ENCODE data around the gene SLC25A47. TPM values are rescaled to one million over a fixed set of nuclear protein-coding genes. Genes with fewer than 3 reads are reported as not detected.

Gene SLC25A47
- total and polyA plus RNA-seq, 2 experiments from 2014 or later, result 0.09 TPM; not detected in 1

DNA sequence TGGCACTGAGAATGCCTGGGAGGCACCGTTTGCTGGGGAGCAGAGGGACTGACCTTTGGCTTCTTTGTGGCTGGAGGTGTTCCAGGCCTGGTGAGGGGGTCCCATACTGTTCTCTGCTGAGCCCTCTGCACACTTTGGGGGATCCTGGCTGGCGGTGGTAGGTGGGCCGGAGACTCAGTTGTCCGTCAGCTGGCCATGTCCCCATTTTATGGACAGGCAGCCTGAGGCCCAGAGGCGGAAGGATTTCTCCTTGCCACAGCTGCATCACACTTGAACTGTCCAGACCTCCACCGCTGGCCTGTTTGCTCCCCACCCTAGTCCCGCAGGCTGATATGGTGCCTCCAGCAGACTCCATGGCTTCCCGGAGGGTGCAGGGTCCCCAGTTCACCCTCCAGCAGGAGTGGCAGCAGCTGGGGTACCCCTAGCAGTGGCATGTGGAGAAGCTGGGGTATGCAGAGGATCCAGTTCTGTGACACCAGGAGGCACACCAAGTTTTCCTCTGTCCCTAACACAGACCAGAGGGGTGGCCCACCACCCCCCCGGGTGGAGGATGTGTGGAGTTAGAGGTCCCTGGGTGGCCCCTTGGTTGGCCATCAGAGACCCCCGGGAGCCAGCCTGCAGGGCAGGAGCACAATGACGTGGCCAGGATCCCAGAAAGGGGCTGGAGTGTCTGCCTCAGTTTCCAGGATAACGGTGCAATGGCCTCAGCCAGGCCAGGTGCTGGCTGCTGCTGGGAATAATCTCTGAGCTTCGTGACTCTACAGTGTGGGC lies 31.6 kb upstream of the SLC25A47 start:
- peaks cover 13% of the 10 kb centered on the region for H3K4me1 ChIP-seq (ENCODE audit: low read depth)
- no peaks in the 10 kb centered on the region for H3K9me3 ChIP-seq (ENCODE audit: low read depth)
- H3K27me3 ChIP-seq, result no peaks in the 10 kb centered on the region
- TF ChIP-seq, protein P1, sequence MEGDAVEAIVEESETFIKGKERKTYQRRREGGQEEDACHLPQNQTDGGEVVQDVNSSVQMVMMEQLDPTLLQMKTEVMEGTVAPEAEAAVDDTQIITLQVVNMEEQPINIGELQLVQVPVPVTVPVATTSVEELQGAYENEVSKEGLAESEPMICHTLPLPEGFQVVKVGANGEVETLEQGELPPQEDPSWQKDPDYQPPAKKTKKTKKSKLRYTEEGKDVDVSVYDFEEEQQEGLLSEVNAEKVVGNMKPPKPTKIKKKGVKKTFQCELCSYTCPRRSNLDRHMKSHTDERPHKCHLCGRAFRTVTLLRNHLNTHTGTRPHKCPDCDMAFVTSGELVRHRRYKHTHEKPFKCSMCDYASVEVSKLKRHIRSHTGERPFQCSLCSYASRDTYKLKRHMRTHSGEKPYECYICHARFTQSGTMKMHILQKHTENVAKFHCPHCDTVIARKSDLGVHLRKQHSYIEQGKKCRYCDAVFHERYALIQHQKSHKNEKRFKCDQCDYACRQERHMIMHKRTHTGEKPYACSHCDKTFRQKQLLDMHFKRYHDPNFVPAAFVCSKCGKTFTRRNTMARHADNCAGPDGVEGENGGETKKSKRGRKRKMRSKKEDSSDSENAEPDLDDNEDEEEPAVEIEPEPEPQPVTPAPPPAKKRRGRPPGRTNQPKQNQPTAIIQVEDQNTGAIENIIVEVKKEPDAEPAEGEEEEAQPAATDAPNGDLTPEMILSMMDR (IDR thresholded peaks at IDR 0.05; ENCODE audit: low read depth, low read length), result no peak
- no peak overlapping the region for H3K4me3 ChIP-seq
- H3K27ac ChIP-seq, result peak overlapping the region; percentile 35
- no peaks in the 10 kb centered on the region for H3K36me3 ChIP-seq
- DNase-seq (ENCODE audit: low read depth in 1 of 2, low spot score in 1 of 2), result no peak

DNA sequence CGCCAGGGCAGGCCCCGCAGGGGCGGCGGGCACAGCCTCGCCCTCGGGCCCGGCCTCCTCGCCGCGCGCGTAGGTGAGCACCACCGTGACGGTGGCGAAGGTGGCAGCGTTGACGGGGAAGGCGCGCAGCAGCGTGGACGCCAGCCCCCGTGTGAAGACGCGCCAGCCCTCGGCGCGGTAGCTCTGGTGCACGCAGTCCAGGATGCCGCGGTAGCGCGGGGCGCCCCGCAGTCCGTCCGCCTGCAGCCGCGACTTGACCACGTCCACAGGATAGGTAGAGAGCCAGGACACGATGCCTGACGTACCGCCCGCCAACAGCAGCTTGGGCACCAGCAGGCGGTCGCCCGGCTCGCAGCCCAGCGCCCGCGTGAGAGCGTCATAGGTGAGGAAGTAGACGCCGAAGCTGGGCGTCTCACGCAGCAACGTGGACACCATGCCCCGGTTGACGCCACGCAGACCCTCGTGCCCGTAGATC lies 30.8 kb upstream of the SLC25A47 start:
- Histone ChIP-seq H3K27ac (no peak overlapping the region), H3K27me3 (no peaks in the 10 kb centered on the region), H3K9me3 (ENCODE audit: low read depth) (no peaks in the 10 kb centered on the region), H3K4me1 (ENCODE audit: low read depth) (peaks cover 13% of the 10 kb centered on the region), H3K36me3 (no peaks in the 10 kb centered on the region), H3K4me3 (no peak overlapping the region)
- TF ChIP-seq, protein P1 (IDR thresholded peaks at IDR 0.05; ENCODE audit: low read depth, low read length), result no peak
- no peak for DNase-seq (ENCODE audit: low read depth in 1 of 2, low spot score in 1 of 2)

DNA sequence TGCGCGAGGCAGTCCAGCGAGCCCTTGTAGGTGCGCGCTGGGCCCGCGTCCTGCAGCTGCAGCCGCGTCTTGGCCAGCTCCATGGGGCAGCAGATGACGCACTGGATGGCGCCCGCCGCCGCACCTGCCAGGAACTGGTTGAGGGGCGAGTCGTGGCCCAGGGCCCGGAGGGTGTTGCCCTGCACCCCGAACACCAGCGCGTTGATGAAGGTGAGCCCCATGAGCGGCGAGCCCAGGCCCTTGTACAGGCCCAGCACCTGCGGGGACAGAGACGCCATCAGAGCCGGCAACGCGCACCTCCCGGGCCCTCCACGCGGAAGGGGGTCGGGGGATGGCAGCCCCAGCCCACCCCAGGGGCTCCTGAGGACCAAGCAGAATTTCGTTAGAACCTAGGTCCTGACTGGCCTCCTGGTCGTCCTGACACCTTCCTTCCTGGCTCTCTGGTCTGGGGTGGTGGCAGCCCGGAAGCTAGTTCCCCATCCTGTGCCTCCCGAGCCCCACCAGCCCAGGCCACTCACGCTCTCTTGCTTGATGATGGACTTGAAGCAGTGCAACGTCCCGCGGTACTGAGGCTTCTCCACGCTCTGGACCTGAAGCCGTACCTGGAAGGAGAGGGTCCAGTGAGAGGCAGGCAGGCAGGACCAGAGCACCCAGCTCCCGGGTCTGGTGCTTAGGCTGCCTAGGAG lies 30.2 kb upstream of the SLC25A47 start:
- H3K27ac ChIP-seq, result no peak overlapping the region
- no peak for DNase-seq (ENCODE audit: low read depth in 1 of 2, low spot score in 1 of 2)
- no peaks in the 10 kb centered on the region for H3K27me3 ChIP-seq
- no peak overlapping the region for H3K4me3 ChIP-seq
- no peaks in the 10 kb centered on the region for H3K9me3 ChIP-seq (ENCODE audit: low read depth)
- TF ChIP-seq, protein P1 (IDR thresholded peaks at IDR 0.05; ENCODE audit: low read depth, low read length), result no peak
- H3K4me1 ChIP-seq (ENCODE audit: low read depth), result peaks cover 13% of the 10 kb centered on the region
- no peaks in the 10 kb centered on the region for H3K36me3 ChIP-seq

DNA sequence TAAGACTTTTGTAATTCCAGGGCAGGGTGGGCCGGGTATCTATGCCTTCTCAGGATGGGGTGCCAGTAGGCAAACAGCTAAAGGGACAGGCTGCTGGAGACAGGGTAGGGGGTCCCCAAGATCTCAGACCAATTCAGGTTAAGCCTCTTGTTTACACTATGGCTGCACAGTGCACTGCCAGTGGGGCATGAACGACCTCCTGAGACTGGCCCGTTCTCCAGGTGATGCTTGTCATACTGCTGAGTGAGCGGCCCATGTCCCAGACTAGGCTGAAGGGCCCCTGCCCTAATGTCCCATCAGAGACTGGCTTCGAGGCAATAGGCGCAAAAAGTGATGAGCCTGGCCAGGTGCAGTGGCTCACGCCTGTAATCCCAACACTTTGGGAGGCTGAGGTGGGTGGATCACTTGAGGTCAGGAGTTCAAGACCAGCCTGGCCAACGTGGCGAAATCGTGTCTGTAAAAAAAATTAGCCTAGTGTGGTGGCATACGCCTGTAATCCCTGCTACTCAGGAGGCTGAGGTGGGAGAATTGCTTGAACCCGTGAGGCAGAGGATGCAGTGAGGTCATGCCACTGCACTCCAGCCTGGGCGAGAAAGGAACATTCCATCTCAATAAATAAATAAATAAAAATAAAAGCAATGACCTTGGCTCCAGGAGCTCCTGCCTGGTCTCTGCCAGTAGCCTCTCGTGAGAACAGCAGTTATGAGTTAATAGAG lies 29.5 kb upstream of the SLC25A47 start:
- Histone ChIP-seq H3K9me3 (ENCODE audit: low read depth) (no peaks in the 10 kb centered on the region), H3K27ac (no peak overlapping the region), H3K36me3 (no peaks in the 10 kb centered on the region), H3K27me3 (no peaks in the 10 kb centered on the region), H3K4me3 (no peak overlapping the region), H3K4me1 (ENCODE audit: low read depth) (peaks cover 13% of the 10 kb centered on the region)
- DNase-seq (ENCODE audit: low read depth in 1 of 2, low spot score in 1 of 2), result no peak
- TF ChIP-seq, protein P1 (IDR thresholded peaks at IDR 0.05; ENCODE audit: low read depth, low read length), result no peak

DNA sequence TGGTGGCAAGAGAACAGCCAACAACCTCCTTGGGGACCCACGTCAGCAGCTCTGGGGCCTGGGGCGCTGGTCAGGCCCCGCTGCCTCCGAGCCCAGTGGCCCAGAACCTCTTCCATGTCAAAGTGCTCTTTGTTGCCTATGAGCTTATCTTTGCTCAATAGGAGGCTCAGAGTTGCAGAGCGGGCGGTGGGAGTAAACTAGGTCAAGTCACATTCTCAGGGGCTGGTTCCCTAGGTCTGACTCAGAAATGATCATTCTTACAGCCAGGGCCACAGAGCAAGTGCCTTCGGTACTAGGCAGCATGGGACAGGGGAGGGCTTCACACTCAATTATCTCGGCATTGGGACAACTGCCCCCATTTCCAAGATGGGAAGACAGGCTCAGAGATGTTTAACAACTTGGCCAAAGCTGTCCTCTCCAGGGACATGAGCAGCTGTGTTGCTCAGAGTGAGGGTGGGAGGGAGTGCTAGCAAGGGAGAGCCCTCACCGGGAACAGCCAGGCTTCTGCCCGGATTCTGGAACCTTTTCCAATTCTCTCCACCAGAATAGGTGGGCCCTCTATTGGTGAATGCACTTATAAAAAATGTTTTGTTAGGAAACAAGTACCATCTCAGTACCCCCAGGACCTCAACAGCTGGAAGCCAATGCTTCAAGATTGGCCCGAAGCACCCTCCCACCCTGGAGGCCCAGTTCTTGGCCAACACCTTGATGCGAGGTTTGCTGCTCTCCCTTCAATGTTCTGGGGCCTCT lies 28.8 kb upstream of the SLC25A47 start:
- H3K36me3 ChIP-seq, result no peaks in the 10 kb centered on the region
- TF ChIP-seq, protein P1 (IDR thresholded peaks at IDR 0.05; ENCODE audit: low read depth, low read length), result no peak
- DNase-seq (ENCODE audit: low read depth in 1 of 2, low spot score in 1 of 2), result peak in 1 of 2 donors; percentile 45
- H3K4me3 ChIP-seq, result no peak overlapping the region
- no peaks in the 10 kb centered on the region for H3K9me3 ChIP-seq (ENCODE audit: low read depth)
- H3K27ac ChIP-seq, result no peak overlapping the region
- H3K4me1 ChIP-seq (ENCODE audit: low read depth), result peaks cover 10% of the 10 kb centered on the region
- no peaks in the 10 kb centered on the region for H3K27me3 ChIP-seq
